ENCODE measurements around the gene NFKBIE.

- TF ChIP-seq CTCF (IDR thresholded peaks at IDR 0.05) (no peak), POLR2A (IDR thresholded peaks at IDR 0.05) (no peak)
Measured at GRCh38 chr6:44245391-44245911, 19.9 kb downstream of the NFKBIE start.

Measured in right lobe of liver (tissue), 4 donors.